Colonic mucosa (tissue), 4 donors: ENCODE data around the gene ERFE. TPM values are rescaled to one million over a fixed set of nuclear protein-coding genes. Genes with fewer than 3 reads are reported as not detected.

Experiments
- DNase-seq: peaks from one replicate; pipeline ENCODE4 v3.0.0-alpha.2; 2020
- H3K27ac ChIP-seq: fragments of 200-600 bp; one replicate; pipeline ENCODE4 v1.8.0; 2021
- H3K27me3 ChIP-seq: fragments of 200-600 bp; one replicate; pipeline ENCODE4 v1.8.0; 2021
- H3K36me3 ChIP-seq: fragments of 200-600 bp; one replicate; pipeline ENCODE4 v1.8.0; 2021
- H3K4me1 ChIP-seq: fragments of 200-600 bp; one replicate; pipeline ENCODE4 v1.8.0; 2021; ENCODE audit warnings: mild to moderate bottlenecking
- H3K4me3 ChIP-seq: fragments of 200-600 bp; one replicate; pipeline ENCODE4 v1.8.0; 2021
- H3K9ac ChIP-seq, 2 donors: one replicate each; pipeline ENCODE4 v1.7.0; 2013; ENCODE audit warnings: control low read depth in 2 of 2, low read depth in 2 of 2, low read length in 2 of 2
- H3K9me3 ChIP-seq: fragments of 200-600 bp; one replicate; pipeline ENCODE4 v1.8.0; 2021
- CTCF ChIP-seq: fragments of 200-600 bp; IDR thresholded peaks from one replicate; pipeline ENCODE4 v1.8.0; 2022; ENCODE audit warnings: antibody characterized with exemption, mild to moderate bottlenecking
- intact Hi-C: fragments of 100-400 bp; cut with DNase I; formaldehyde crosslinking; loops from one replicate; pipeline ENCODE4 v1.14.1; 2022
- total RNA-seq, 2 donors: library from RNA; stranded (reverse); fragmentation: NEBNext Ultra II Directional in 1 of 2; extraction: Animal tissue kit (Norgen Biotek cat#: 25700) in 1 of 2; gene quantifications; one replicate each; pipeline ENCODE4 v1.2.1, GENCODE V29; 2021
- donor health status: healthy.
- donor health status: DM: no; HTN: no; CAD: no.
- donor health status: DM: no; HTN: no; CAD: no.

ERFE gene
- total RNA-seq, 2 donors from 2014 or later = 0.50 TPM; not detected in 1

- Histone ChIP-seq H3K4me1 (no peaks in the 10 kb centered on the region), H3K36me3 (peaks cover 27% of the 10 kb centered on the region), H3K27me3 (no peaks in the 10 kb centered on the region), H3K27ac (no peak overlapping the region), H3K9me3 (no peaks in the 10 kb centered on the region), H3K4me3 (no peak overlapping the region), H3K9ac (no peak overlapping the region)
- DNase-seq = no peak
- intact Hi-C loops = no loop called here
- no peak for TF ChIP-seq CTCF
Measured at GRCh38 chr2:238187618-238188548, 29.1 kb downstream of the ERFE start.

GRCh38 chr2:238190445-238190844 lies 31.7 kb downstream of the ERFE start:
- Histone ChIP-seq H3K4me3 (no peak overlapping the region), H3K9me3 (no peaks in the 10 kb centered on the region)
- intact Hi-C loops = no loop called here

GRCh38 chr2:238202326-238203093 lies 43.7 kb downstream of the ERFE start:
- H3K27ac ChIP-seq = peak overlapping the region; percentile 80
- no peaks in the 10 kb centered on the region for H3K36me3 ChIP-seq
- peak overlapping the region; percentile 74 to 99 for H3K9ac ChIP-seq
- peak overlapping the region; percentile 65 for H3K4me3 ChIP-seq
- intact Hi-C loops = no loop called here
- no peak for TF ChIP-seq CTCF
- no peaks in the 10 kb centered on the region for H3K27me3 ChIP-seq
- H3K9me3 ChIP-seq = no peaks in the 10 kb centered on the region
- H3K4me1 ChIP-seq = peaks cover 9% of the 10 kb centered on the region
- DNase-seq = peak; percentile 22

More at GRCh38 chr2:238190445-238190844, 31.7 kb downstream of the ERFE start:
- Histone ChIP-seq H3K4me1 (no peaks in the 10 kb centered on the region), H3K27me3 (no peaks in the 10 kb centered on the region), H3K9ac (no peak overlapping the region), H3K36me3 (peaks cover 13% of the 10 kb centered on the region), H3K27ac (no peak overlapping the region)
- no peak for TF ChIP-seq CTCF
- no peak for DNase-seq

- Histone ChIP-seq H3K9me3 (no peaks in the 10 kb centered on the region), H3K27ac (peak within 1 kb of the TSS; percentile 80), H3K4me3 (peak within 1 kb of the TSS; percentile 65), H3K36me3 (no peaks in the 10 kb centered on the region), H3K4me1 (peaks cover 9% of the 10 kb centered on the region), H3K27me3 (no peaks in the 10 kb centered on the region), H3K9ac (peak within 1 kb of the TSS; percentile 78 to 99)
- peak; percentile 89 for DNase-seq
- no peak for TF ChIP-seq CTCF
- intact Hi-C loops = no loop called here
Measured at GRCh38 chr2:238203094-238203972, 44.6 kb downstream of the ERFE start, which contains the start of gene ILKAP. TSS of gene ILKAP (minus strand) at chr2:238203695. CDS start at chr2:238203553, 142 bp downstream.
